NCI-H460 (cell line): ENCODE data around the gene ZBTB46. TPM values are rescaled to one million over a fixed set of nuclear protein-coding genes. Genes with fewer than 3 reads are reported as not detected.
"Not testable (repeated sequence)": the region's sequence is repeated elsewhere in the genome, so short reads cannot be mapped to it uniquely, and the experiment has no call there.

Experiments used
- DNase-seq: peaks from one replicate; pipeline ENCODE4 v3.0.0-alpha.2; 2016; ENCODE audit warnings: low read depth; ENCODE audit errors: extremely low read depth
- total RNA-seq: library from RNA; depleted of rRNA; stranded (reverse); fragments of >200 nt; shearing (Covaris generic); gene quantifications from 2 replicates; pipeline ENCODE4 v1.2.3, GENCODE V29; 2014

The ZBTB46 gene
- total RNA-seq, 1 experiment from 2014 or later, result 0.30 TPM

DNA sequence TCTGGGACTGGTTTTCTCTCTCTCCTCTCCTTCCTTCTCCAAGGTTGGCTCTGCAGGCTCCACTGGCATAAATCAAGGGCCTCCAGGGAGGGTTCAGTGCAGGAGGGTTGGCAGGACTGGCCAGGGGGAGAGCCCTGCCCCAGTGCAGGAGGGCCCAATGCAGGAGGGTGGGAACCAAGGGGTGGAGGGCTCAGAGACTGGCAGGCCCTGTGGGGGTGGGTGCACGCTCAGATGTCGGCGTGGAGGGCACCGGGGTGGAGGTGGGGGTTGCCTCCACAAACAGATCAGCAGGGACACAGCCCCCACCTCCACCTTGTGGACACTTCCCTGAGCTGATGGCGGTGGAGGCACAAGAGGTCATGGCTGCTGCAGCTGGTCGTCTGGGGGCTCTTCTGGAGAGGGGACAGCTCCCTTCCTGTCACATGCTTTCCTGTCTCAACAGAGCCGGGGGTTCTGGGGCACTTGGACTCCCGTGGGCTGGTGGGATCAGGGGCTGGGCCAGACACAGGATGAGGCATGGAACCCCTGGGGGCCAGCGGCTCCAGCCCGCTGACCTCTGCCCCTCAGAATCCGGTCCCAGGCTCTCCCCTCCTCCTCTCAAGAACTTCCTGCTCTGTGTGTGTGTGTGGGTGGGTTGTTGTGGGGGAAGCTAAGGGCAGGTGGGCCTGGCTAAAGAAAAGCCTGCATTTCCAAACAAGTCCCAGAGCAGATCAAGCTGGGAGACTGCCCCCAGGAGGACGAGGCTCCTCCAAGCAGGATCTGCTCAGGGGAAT is 27.5 kb upstream of the ZBTB46 start:
- DNase-seq, result no peak

- no peak for DNase-seq
These were observed 26.8 kb upstream of the ZBTB46 start for GRCh38 chr20:63857764-63858392.

- DNase-seq, result no peak
These were observed 25.0 kb upstream of the ZBTB46 start for GRCh38 chr20:63856098-63856511.

DNA sequence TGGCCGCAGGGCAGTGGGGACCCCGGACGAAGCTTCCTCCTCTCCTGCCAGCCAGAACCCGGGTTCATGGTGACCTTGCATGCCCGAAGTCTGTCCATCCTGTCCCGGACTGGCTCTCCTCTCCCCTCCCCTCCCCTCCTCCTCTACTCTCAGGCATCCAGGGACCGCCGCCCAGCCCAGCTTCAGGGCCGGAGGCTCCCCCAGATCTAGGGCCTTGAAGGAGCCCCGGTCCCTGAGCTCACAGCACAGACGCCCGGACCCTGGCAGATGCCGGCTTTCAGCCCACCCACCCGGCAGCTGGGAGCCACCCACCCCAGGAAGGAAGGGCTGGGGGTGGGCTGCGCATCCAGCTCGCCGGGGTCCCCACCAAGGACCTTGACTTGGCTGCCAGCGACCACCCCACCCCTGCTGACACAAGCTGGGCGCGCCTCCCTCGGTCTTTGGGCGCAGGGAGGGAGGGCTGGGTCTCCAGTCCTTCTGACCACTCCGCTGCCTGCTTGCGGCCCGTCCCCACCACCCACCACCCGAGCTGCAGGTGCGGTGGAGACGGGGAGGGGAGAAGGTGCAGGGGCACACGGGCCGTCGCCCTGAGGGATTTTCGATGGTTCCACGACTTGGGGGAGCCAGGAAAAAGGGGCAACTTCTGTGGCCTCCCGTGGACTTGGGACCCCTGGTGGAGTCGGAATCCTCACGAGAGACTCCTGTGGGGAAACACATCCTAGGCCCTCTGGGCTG is 24.5 kb upstream of the ZBTB46 start:
- no peak for DNase-seq

- no peak for DNase-seq
These were observed 23.8 kb upstream of the ZBTB46 start for GRCh38 chr20:63854766-63855362.

DNA sequence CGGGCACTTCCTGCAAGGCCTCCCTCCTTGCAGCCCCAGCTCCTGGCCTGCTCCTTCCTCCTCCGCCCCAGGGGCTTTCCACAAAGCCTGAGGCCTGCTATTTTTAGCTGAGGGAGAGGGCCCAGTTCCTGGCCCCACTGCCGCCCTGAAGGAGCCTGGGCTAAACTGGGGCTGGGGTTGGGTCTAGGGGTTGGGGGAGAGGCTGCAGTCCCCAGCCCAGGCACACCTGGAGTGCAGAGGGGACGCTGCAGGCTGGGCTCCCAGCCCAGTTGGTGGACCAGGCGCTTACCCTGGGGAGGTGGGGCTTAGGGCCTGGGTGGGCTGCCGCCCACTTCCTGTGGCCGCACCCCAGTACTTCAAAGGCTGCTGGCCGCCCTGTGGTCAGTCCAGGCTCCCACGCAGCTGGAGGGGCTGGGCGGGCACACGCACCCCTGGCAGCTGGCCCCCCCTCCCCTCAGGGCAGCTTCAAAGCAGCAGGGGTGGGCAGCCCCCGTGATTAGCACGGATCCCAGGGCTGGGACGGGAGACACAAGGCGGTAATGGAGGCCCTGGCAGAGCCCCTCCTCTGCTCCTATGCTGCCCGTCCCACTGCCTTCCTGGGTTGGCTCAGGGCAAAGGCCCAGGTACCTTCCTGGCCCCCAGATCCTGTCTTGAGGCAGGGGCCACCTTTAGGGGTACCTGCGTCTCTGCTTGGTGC is 23.2 kb upstream of the ZBTB46 start:
- DNase-seq, result no peak

- DNase-seq, result not testable (repeated sequence)
These were observed 22.6 kb upstream of the ZBTB46 start for GRCh38 chr20:63853733-63854068.

- not testable (repeated sequence) for DNase-seq
These were observed 20.5 kb upstream of the ZBTB46 start for GRCh38 chr20:63851548-63851943.

GRCh38 chr20:63850689-63851547 is 19.9 kb upstream of the ZBTB46 start:
- no peak for DNase-seq

DNA sequence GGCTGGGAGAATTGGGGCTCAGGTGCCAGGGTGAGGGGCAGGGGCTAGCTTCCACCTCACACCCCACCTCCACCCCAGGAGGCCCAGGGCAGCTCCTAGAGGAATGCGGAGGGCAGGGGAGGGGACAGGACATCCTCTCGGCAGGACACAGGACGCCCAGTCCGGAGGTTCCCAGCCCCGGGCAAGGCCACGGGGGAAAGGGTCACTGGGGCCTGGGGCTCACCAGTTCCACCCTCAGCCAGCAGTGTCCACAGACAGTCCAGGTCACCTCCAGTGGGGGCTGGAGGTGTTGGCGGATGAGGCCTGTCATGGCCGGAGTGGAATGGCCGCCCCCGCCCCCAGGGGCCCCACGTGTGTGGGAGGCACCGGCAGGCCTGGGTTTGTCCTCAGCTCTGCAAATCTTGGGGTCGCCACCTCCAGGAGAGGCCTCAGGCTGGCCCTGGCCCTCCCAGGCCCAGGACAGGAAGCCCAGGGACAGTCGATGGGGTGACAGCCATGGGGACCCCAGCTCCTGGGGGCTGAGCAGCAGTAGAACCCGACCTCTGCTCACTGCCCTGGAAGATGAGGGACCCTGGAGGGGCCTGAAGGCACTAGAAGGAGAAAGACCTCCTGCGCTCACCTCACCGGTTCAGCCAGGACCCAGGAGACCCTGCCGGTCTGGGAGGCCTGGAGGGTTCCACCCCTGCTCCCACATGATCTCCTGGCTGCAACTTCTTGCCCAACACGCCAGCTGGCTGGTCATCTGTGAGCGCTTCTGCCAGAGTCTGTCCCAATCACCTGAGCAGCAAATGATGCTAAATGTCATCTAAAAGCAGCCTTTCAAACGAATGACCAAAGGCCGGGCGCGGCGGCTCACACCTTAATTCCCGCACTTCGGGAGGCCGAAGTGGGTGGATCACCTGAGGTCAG is 17.2 kb upstream of the ZBTB46 start:
- no peak for DNase-seq

DNA sequence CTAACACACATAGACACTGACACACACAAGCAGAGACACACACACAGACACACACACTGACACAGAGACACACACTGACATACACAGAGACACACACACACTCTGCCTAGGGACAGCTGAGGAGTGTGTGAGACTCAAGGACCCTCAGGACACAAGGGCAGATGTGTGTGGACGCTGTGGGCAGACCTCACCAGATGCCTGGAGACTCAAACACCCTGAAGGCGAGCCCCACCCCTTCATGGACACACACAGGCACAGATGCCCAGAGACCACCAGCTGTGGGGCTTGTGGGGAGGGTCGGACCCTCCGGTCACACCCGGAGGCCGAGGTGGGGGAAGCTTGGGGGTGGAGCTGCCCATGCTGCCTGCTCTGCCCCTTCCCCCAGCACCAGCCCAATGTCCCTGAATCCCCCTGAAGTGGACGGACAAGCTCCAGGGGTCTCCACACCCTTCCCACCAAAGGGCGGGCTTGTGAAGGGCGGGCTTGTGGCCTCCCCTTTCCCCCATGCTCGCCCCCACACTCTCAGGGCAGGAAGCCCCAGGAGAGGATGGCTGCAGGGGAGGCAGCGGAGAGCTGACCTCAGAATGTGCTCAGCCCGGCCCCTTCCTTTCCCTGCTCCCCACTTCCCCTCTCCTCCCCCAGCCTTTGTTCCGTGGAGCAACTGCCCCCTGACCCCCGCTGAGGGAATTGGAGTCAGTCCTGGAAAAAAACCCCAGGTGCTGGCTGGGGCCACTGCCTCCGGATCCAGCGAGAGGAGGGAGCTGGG is 16.4 kb upstream of the ZBTB46 start:
- DNase-seq, result no peak

DNA sequence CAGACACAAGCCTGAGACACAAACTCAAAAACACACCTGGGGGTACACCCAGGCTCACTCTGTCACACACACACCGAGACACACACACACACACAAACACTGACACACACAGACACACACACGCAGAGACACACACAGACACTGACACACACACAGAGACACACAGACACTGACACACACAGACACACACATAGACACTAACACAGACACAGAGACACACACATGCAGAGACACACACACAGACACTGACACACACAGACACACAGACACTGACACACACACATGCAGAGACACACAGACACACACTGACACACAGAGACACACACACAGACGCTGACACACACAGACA is 15.8 kb upstream of the ZBTB46 start:
- DNase-seq, result no peak

- DNase-seq, result no peak
These were observed 15.2 kb upstream of the ZBTB46 start for GRCh38 chr20:63846128-63846771.

DNA sequence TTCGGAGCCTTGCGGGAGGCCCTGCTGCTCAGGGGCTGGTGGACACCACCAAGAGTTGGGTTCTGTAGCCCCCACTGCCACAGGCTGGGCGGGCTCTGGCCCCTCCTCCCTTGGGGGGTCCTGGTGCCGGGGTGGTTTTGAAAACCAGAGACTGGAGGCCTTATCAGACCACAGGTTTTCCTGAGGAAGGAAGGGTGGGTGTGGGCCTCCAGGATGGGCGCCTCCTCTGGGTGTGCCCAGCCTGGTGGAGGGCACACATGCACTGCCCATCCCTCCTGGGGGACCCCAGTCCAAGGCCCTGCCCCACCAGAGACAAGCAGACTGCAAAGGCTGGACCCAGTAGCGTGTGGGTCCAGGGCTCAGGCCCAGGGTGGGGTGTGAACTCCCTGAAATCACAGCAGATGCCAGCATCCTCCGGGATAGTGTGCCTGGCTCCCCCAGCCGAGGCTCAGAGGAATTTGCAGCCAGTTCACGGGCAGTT is 13.5 kb upstream of the ZBTB46 start:
- DNase-seq, result no peak

GRCh38 chr20:63843778-63844177 is 12.7 kb upstream of the ZBTB46 start:
- no peak for DNase-seq

GRCh38 chr20:63843222-63843621 is 12.2 kb upstream of the ZBTB46 start:
- DNase-seq, result no peak

DNA sequence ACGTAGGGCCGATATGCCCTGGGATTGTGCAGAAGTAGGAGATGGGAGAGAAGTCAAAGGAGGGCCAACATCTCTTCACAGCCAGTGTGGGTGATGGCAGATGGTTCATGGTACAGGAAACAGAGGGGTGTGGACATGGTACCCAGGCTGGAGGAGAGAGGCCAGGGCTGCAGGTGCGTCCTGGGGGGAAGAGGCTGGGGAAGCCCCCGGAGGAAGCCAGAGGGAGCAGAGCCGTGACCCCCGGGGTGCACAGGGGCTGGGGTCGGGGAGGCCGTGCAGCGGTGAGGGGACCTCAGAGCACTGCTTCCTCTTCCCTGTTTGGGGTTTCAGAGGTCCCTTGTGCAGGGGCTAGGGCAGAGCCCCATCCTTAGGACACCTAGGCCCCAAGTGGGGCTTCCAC is 11.2 kb upstream of the ZBTB46 start:
- DNase-seq, result no peak
